GM12878 (cell line): ENCODE results near the gene MSI2.

ENCODE experiments used
- BHLHE40 ChIP-seq, 2 experiments: fragments of 450-650 bp in 1 of 2; IDR thresholded peaks; 2 replicates each; pipeline ENCODE4 v1.6.1; 2011 to 2017; ENCODE audit warnings: low read depth in 2 of 2, borderline replicate concordance in 1 of 2, improper control_type of control experiment in 1 of 2, low read length in 1 of 2, mild to moderate bottlenecking in 1 of 2
- CBX5 ChIP-seq: sonication (generic); IDR thresholded peaks from 2 replicates; pipeline ENCODE4 v1.6.1; 2016; ENCODE audit warnings: low read depth, moderate library complexity, mild to moderate bottlenecking, inconsistent platforms
- EZH2 ChIP-seq: IDR thresholded peaks from 2 replicates; pipeline ENCODE4 v1.6.1; 2012; ENCODE audit warnings: low read depth, mild to moderate bottlenecking, control low read depth, inconsistent platforms, low read length, borderline replicate concordance; ENCODE audit not compliant: control insufficient read depth
- GABPA ChIP-seq: IDR thresholded peaks from 2 replicates; pipeline ENCODE4 v1.6.1; 2014; ENCODE audit warnings: antibody characterized with exemption, low read depth, mild to moderate bottlenecking, inconsistent platforms
- POLR2AphosphoS2 ChIP-seq: IDR thresholded peaks from 2 replicates; pipeline ENCODE4 v1.6.1; 2011; ENCODE audit warnings: low read depth, mild to moderate bottlenecking, low read length, improper control_type of control experiment, moderate library complexity
- ZZZ3 ChIP-seq: IDR thresholded peaks from 2 replicates; pipeline ENCODE4 v1.6.1; 2011; ENCODE audit warnings: low read depth; ENCODE audit not compliant: control insufficient read depth, insufficient read length
- TF ChIP-seq, protein P1 (sequence below): fragments of 450-650 bp; IDR thresholded peaks from 2 replicates; pipeline ENCODE4 v1.6.1; 2017; ENCODE audit warnings: mild to moderate bottlenecking
- TF ChIP-seq, protein P2 (sequence below), 3 experiments: IDR thresholded peaks in 2 of 3; conservative IDR thresholded peaks in 1 of 3; 2 replicates each; pipeline ENCODE4 v1.5.1; 2011; ENCODE audit warnings: low read depth in 3 of 3, low read length in 3 of 3, mild to moderate bottlenecking in 3 of 3, control low read depth in 2 of 3, moderate library complexity in 2 of 3, inconsistent platforms in 1 of 3, mixed read lengths in 1 of 3; ENCODE audit not compliant: control insufficient read depth in 2 of 3, insufficient read depth in 1 of 3; ENCODE audit errors: extremely low read depth in 1 of 3
- TF ChIP-seq, protein P3 (sequence below): IDR thresholded peaks from 2 replicates; pipeline ENCODE4 v1.6.1; 2011; ENCODE audit warnings: low read depth, low read length, improper control_type of control experiment, borderline replicate concordance

DNA sequence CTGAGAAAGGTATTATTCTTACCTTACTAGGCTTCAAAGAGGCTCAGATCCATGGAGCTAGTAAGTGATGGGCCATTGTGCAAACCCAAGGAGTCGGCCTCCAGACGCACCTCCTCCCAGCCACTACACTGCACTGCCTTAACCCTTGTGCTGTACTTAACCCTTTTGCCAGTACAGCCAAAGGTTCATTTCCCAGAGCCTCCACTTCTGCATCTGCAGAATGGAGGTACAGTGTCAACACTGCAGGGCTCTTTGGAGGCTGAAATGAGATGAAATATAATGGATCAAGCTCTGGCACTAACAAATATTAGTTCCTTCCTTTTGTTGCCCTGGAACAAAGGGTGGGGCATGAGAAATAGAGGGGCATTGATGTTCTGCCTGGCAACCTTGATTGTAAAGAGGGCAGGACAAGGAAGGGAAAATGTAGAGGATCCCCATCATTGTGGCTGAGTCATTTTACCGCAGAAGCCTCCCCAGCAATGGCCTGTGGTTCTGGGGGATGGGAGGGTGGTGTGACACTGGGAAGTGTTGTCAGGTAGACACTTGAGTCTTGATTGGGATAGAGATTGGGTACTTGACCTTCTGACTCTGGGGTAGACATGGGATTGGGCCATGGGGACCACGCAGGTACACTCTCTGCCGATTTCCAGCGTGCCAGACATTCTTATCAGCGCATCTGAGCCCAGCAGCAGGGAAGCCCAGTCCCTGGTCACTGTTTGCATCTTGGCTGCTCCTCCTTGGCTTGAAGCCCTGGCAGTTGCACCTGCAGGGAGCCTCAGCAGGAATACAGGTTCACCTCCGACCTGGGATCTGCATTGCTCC is 84.0 kb downstream of the MSI2 start:
- no peak for TF ChIP-seq EZH2
- TF ChIP-seq, protein P1, sequence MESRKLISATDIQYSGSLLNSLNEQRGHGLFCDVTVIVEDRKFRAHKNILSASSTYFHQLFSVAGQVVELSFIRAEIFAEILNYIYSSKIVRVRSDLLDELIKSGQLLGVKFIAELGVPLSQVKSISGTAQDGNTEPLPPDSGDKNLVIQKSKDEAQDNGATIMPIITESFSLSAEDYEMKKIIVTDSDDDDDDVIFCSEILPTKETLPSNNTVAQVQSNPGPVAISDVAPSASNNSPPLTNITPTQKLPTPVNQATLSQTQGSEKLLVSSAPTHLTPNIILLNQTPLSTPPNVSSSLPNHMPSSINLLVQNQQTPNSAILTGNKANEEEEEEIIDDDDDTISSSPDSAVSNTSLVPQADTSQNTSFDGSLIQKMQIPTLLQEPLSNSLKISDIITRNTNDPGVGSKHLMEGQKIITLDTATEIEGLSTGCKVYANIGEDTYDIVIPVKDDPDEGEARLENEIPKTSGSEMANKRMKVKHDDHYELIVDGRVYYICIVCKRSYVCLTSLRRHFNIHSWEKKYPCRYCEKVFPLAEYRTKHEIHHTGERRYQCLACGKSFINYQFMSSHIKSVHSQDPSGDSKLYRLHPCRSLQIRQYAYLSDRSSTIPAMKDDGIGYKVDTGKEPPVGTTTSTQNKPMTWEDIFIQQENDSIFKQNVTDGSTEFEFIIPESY, result no peak
- TF ChIP-seq CBX5, result no peak
- TF ChIP-seq, protein P2, sequence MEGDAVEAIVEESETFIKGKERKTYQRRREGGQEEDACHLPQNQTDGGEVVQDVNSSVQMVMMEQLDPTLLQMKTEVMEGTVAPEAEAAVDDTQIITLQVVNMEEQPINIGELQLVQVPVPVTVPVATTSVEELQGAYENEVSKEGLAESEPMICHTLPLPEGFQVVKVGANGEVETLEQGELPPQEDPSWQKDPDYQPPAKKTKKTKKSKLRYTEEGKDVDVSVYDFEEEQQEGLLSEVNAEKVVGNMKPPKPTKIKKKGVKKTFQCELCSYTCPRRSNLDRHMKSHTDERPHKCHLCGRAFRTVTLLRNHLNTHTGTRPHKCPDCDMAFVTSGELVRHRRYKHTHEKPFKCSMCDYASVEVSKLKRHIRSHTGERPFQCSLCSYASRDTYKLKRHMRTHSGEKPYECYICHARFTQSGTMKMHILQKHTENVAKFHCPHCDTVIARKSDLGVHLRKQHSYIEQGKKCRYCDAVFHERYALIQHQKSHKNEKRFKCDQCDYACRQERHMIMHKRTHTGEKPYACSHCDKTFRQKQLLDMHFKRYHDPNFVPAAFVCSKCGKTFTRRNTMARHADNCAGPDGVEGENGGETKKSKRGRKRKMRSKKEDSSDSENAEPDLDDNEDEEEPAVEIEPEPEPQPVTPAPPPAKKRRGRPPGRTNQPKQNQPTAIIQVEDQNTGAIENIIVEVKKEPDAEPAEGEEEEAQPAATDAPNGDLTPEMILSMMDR (IDR thresholded peaks at IDR 0.05 in 2 of 3, conservative IDR thresholded peaks at IDR 0.05 in 1 of 3; ENCODE audit: control insufficient read depth in 2 of 3, extremely low read depth in 1 of 3, insufficient read depth in 1 of 3, low read depth in 3 of 3, low read length in 3 of 3), result no peak
- TF ChIP-seq ZZZ3, result no peak
- no peak for TF ChIP-seq BHLHE40 (IDR thresholded peaks at IDR 0.05; ENCODE audit: borderline replicate concordance in 1 of 2, low read depth in 2 of 2, low read length in 1 of 2)
- no peak for TF ChIP-seq GABPA
- TF ChIP-seq POLR2AphosphoS2, result no peak
- TF ChIP-seq, protein P3, sequence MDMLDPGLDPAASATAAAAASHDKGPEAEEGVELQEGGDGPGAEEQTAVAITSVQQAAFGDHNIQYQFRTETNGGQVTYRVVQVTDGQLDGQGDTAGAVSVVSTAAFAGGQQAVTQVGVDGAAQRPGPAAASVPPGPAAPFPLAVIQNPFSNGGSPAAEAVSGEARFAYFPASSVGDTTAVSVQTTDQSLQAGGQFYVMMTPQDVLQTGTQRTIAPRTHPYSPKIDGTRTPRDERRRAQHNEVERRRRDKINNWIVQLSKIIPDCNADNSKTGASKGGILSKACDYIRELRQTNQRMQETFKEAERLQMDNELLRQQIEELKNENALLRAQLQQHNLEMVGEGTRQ, result no peak
